Osteoblast (primary cell): ENCODE data around the gene LAMB4. TPM values are rescaled to one million over a fixed set of nuclear protein-coding genes. Genes with fewer than 3 reads are reported as not detected.

Experiments used
- DNase-seq: peaks from one replicate; pipeline ENCODE4 v3.0.0; 2011; ENCODE audit warnings: low spot score, mixed read lengths; ENCODE audit not compliant: insufficient read length; ENCODE audit errors: missing footprints
- H2AFZ ChIP-seq: 2 replicates; pipeline ENCODE4 v1.6.0; 2011; ENCODE audit warnings: mild to moderate bottlenecking, low read length
- H3K27ac ChIP-seq: 2 replicates; pipeline ENCODE4 v1.5.1; 2011; ENCODE audit warnings: mild to moderate bottlenecking, low read depth, low read length, moderate library complexity
- H3K27me3 ChIP-seq: 2 replicates; pipeline ENCODE4 v1.6.0; 2012; ENCODE audit warnings: mild to moderate bottlenecking, control low read depth, inconsistent platforms, low read length, moderate library complexity; ENCODE audit not compliant: insufficient read depth
- H3K36me3 ChIP-seq: 2 replicates; pipeline ENCODE4 v1.5.1; 2011; ENCODE audit warnings: mild to moderate bottlenecking, low read length, control low read depth, moderate library complexity; ENCODE audit not compliant: insufficient read depth
- H3K4me1 ChIP-seq: 2 replicates; pipeline ENCODE4 v1.5.1; 2011; ENCODE audit warnings: mild to moderate bottlenecking, low read length, control low read depth, moderate library complexity; ENCODE audit not compliant: insufficient read depth
- H3K4me2 ChIP-seq: 2 replicates; pipeline ENCODE4 v1.6.0; 2011; ENCODE audit warnings: mild to moderate bottlenecking, low read length; ENCODE audit not compliant: insufficient read depth
- H3K4me3 ChIP-seq: fragments of 200-600 bp; sonication (generic); 3 replicates; pipeline ENCODE4 v1.5.1; 2012; ENCODE audit warnings: mild to moderate bottlenecking, low read length, inconsistent platforms; ENCODE audit not compliant: insufficient read depth
- H3K79me2 ChIP-seq: 2 replicates; pipeline ENCODE4 v1.6.0; 2012; ENCODE audit warnings: mild to moderate bottlenecking, low read length, control low read depth, inconsistent platforms; ENCODE audit not compliant: insufficient read depth
- H3K9me3 ChIP-seq: 2 replicates; pipeline ENCODE4 v1.5.1; 2011; ENCODE audit warnings: low read depth, low read length, control low read depth
- H4K20me1 ChIP-seq: 2 replicates; pipeline ENCODE4 v1.6.0; 2012; ENCODE audit warnings: mild to moderate bottlenecking, low read length, control low read depth; ENCODE audit not compliant: insufficient read depth
- total RNA-seq: library from RNA; depleted of rRNA; stranded (reverse); fragments of >200 nt; gene quantifications from 2 replicates; pipeline ENCODE4 v1.2.3, GENCODE V29; 2012
- TF ChIP-seq, protein P1 (sequence below): IDR thresholded peaks from 2 replicates; pipeline ENCODE4 v1.5.1; 2011; ENCODE audit warnings: mild to moderate bottlenecking, low read depth, low read length, moderate library complexity; ENCODE audit errors: extremely low read depth

LAMB4 gene
- total RNA-seq, 1 donor, result 0.36 TPM

GRCh38 chr7:107996072-107996882, 133.9 kb downstream of the LAMB4 start:
- Histone ChIP-seq H3K27me3 (no peaks in the 10 kb centered on the region), H2AFZ (no peak overlapping the region), H3K36me3 (peaks cover 66% of the 10 kb centered on the region), H3K4me3 (peak overlapping the region; percentile 15), H4K20me1 (no peaks in the 10 kb centered on the region), H3K79me2 (peaks cover 45% of the 10 kb centered on the region), H3K9me3 (no peaks in the 10 kb centered on the region), H3K27ac (peak overlapping the region; percentile 73), H3K4me2 (peak overlapping the region; percentile 53), H3K4me1 (peaks cover 78% of the 10 kb centered on the region)
- DNase-seq, result peak; percentile 15
- TF ChIP-seq, protein P1, sequence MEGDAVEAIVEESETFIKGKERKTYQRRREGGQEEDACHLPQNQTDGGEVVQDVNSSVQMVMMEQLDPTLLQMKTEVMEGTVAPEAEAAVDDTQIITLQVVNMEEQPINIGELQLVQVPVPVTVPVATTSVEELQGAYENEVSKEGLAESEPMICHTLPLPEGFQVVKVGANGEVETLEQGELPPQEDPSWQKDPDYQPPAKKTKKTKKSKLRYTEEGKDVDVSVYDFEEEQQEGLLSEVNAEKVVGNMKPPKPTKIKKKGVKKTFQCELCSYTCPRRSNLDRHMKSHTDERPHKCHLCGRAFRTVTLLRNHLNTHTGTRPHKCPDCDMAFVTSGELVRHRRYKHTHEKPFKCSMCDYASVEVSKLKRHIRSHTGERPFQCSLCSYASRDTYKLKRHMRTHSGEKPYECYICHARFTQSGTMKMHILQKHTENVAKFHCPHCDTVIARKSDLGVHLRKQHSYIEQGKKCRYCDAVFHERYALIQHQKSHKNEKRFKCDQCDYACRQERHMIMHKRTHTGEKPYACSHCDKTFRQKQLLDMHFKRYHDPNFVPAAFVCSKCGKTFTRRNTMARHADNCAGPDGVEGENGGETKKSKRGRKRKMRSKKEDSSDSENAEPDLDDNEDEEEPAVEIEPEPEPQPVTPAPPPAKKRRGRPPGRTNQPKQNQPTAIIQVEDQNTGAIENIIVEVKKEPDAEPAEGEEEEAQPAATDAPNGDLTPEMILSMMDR, result no peak

GRCh38 chr7:107995184-107996071, 134.7 kb downstream of the LAMB4 start:
- H3K9me3 ChIP-seq, result no peaks in the 10 kb centered on the region
- H3K36me3 ChIP-seq, result peaks cover 61% of the 10 kb centered on the region
- H3K4me3 ChIP-seq, result peak overlapping the region; percentile 15
- DNase-seq, result peak; percentile 81
- no peaks in the 10 kb centered on the region for H3K27me3 ChIP-seq
- H3K79me2 ChIP-seq, result peaks cover 36% of the 10 kb centered on the region
- H3K4me2 ChIP-seq, result peak overlapping the region; percentile 53
- TF ChIP-seq, protein P1, result no peak
- peak overlapping the region; percentile 73 for H3K27ac ChIP-seq
- H2AFZ ChIP-seq, result no peak overlapping the region
- no peaks in the 10 kb centered on the region for H4K20me1 ChIP-seq
- peaks cover 70% of the 10 kb centered on the region for H3K4me1 ChIP-seq

- H4K20me1 ChIP-seq, result no peaks in the 10 kb centered on the region
- H3K9me3 ChIP-seq, result no peaks in the 10 kb centered on the region
- H3K4me1 ChIP-seq, result peaks cover 67% of the 10 kb centered on the region
- TF ChIP-seq, protein P1, result no peak
- no peak overlapping the region for H2AFZ ChIP-seq
- H3K79me2 ChIP-seq, result peaks cover 32% of the 10 kb centered on the region
- peaks cover 63% of the 10 kb centered on the region for H3K36me3 ChIP-seq
- H3K4me2 ChIP-seq, result peak overlapping the region; percentile 53
- H3K27me3 ChIP-seq, result no peaks in the 10 kb centered on the region
- no peak for DNase-seq
- H3K27ac ChIP-seq, result peak overlapping the region; percentile 73
- no peak overlapping the region for H3K4me3 ChIP-seq
Observed at GRCh38 chr7:107994421-107995030, 135.6 kb downstream of the LAMB4 start.
